Esophagus muscularis mucosa (tissue), 4 donors: ENCODE data around the gene PRSS50.

Experiments used
- CTCF ChIP-seq, 3 experiments: fragments of 200-600 bp in 2 of 3; fragments of 450-650 bp in 1 of 3; sonication (generic) in 2 of 3; IDR thresholded peaks; one replicate each; pipeline ENCODE4 v1.5.1; 2017 to 2019; ENCODE audit warnings: antibody characterized with exemption in 3 of 3, mild to moderate bottlenecking in 2 of 3, moderate library complexity in 1 of 3
- EP300 ChIP-seq: sonication (generic); formaldehyde crosslinking; IDR thresholded peaks from one replicate; pipeline ENCODE4 v1.6.1; 2017; ENCODE audit warnings: antibody characterized with exemption
- POLR2A ChIP-seq: fragments of 450-650 bp; IDR thresholded peaks from one replicate; pipeline ENCODE4 v1.6.1; 2017; ENCODE audit warnings: antibody characterized with exemption, moderate library complexity, mild to moderate bottlenecking, low read depth
- POLR2AphosphoS5 ChIP-seq, 2 donors: sonication (generic); formaldehyde crosslinking; IDR thresholded peaks; one replicate each; pipeline ENCODE4 v1.6.1; 2017; ENCODE audit warnings: antibody characterized with exemption in 2 of 2

- no peak for TF ChIP-seq CTCF (IDR thresholded peaks at IDR 0.05)
- TF ChIP-seq POLR2A = no peak
- TF ChIP-seq POLR2AphosphoS5 (IDR thresholded peaks at IDR 0.05) = no peak
- no peak for TF ChIP-seq EP300
Observed at GRCh38 chr3:46668591-46668990, 49.1 kb downstream of the PRSS50 start.
